Measurements from ENCODE around the gene ACO2. TPM values are rescaled to one million over a fixed set of nuclear protein-coding genes. Genes with fewer than 3 reads are reported as not detected.
A peak's percentile ranks its signal among the peaks of the same experiment; 100 is the strongest.

The ACO2 gene
- total and polyA plus RNA-seq, 2 of the 13 experiments (the other 11 are each of a cell fraction or from before 2014, with no cell fraction given) = 19.2 to 45.6 TPM

- no peak for TF ChIP-seq ZNF512B (CRISPR knock-in tag; IDR thresholded peaks at IDR 0.05; ENCODE audit: borderline replicate concordance)
- peak; percentile 90 for TF ChIP-seq ZNF503 (CRISPR knock-in tag; IDR thresholded peaks at IDR 0.05)
- no peak for TF ChIP-seq PLRG1 (conservative IDR thresholded peaks at IDR 0.05)
- TF ChIP-seq ZNF136 (CRISPR knock-in tag; IDR thresholded peaks at IDR 0.05; ENCODE audit: low read depth) = peak; percentile 83; the same call in 1 of the 2 replicates
- TF ChIP-seq ZNF547 (CRISPR knock-in tag; IDR thresholded peaks at IDR 0.05) = peak; percentile 92; the same call in 1 of the 2 replicates
- peak; percentile 97 for TF ChIP-seq GATA4 (IDR thresholded peaks at IDR 0.05; ENCODE audit: borderline replicate concordance, low read depth)
- peak; percentile 99 for TF ChIP-seq SAP130 (CRISPR knock-in tag; IDR thresholded peaks at IDR 0.05; ENCODE audit: low read depth)
- peak; percentile 53 for TF ChIP-seq SP2 (CRISPR knock-in tag; IDR thresholded peaks at IDR 0.05)
- TF ChIP-seq THAP11 (CRISPR knock-in tag; IDR thresholded peaks at IDR 0.05) = peak; percentile 96
- TF ChIP-seq ZNF296 (CRISPR knock-in tag; conservative IDR thresholded peaks at IDR 0.05) = peak; percentile 79; the same call in 1 of the 2 replicates
- TF ChIP-seq CREM (IDR thresholded peaks at IDR 0.05) = peak; percentile 74
- TF ChIP-seq CREM (CRISPR knock-in tag; IDR thresholded peaks at IDR 0.05) = peak; percentile 50; the same call in 1 of the 2 replicates
- TF ChIP-seq KDM3A (CRISPR knock-in tag; IDR thresholded peaks at IDR 0.05; ENCODE audit: low read depth) = peak; percentile 90
- no peak; the same call in 1 of the 2 replicates for TF ChIP-seq NR1H2 (CRISPR knock-in tag; IDR thresholded peaks at IDR 0.05; ENCODE audit: borderline replicate concordance, low read depth)
- no peak for TF ChIP-seq CBX2 (IDR thresholded peaks at IDR 0.05; ENCODE audit: low read depth, low read length)
- no peak for TF ChIP-seq CBX2 (CRISPR knock-in tag; IDR thresholded peaks at IDR 0.05; ENCODE audit: low read depth)
- no peak for TF ChIP-seq ZNF10 (CRISPR knock-in tag; IDR thresholded peaks at IDR 0.05; ENCODE audit: borderline replicate concordance, low read depth)
- peak; percentile 70 for TF ChIP-seq ELF1 (CRISPR knock-in tag; IDR thresholded peaks at IDR 0.05)
- no peak; the same call in 1 of the 2 replicates for TF ChIP-seq SETDB1 (CRISPR knock-in tag; IDR thresholded peaks at IDR 0.05; ENCODE audit: borderline replicate concordance)
- no peak for TF ChIP-seq ZNF235 (CRISPR knock-in tag; IDR thresholded peaks at IDR 0.05; ENCODE audit: borderline replicate concordance)
- TF ChIP-seq HMG20B (CRISPR knock-in tag; conservative IDR thresholded peaks at IDR 0.05) = peak; percentile 68
- peak; percentile 86; the same call in 1 of the 2 replicates for TF ChIP-seq ZNF414 (CRISPR knock-in tag; IDR thresholded peaks at IDR 0.05)
- TF ChIP-seq HNRNPK (IDR thresholded peaks at IDR 0.05; ENCODE audit: low read depth, low read length, poor library complexity, severe bottlenecking) = peak; percentile 97
Observed at GRCh38 chr22:41446639-41447434, 22.1 kb upstream of the ACO2 start, which contains the start of gene TOB2 (continued).

Measured in HepG2 (cell line).